Mucosa of gallbladder (tissue), 1 donor: ENCODE data around the gene ZNF74. TPM values are rescaled to one million over a fixed set of nuclear protein-coding genes. Genes with fewer than 3 reads are reported as not detected.

Experiments
- DNase-seq: peaks from one replicate; pipeline ENCODE4 v3.0.0-alpha.2; 2020; ENCODE audit warnings: low spot score
- total RNA-seq: library from RNA; stranded (reverse); gene quantifications from one replicate; pipeline ENCODE4 v1.2.1, GENCODE V29; 2021
- donor health status: DM: no; HTN: no; CAD: no.

ZNF74 gene
- total RNA-seq, 1 donor from 2014 or later, result 14.1 TPM

DNA sequence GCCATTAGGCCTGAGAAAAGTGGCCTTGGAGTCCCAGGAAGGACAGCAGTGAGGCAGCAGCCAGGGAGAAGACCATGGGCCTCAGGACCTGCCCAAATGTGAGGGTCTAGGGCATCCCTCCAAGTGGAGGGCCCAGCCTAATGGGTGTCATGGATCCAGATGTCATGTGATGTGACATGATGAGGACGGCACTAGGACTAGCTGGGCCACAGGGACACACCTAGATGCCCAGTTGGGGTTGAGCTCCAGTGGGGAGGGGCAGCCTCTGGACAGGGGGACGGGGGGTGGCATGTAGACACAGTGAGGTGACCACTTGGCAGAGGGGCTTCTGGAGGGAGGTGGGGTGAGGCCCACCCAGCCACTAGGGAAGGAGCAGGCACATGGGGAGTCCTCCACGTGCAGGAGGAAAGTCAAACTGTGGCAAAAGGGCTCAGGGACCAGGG, 38.3 kb downstream of the ZNF74 start:
- no peak for DNase-seq

DNA sequence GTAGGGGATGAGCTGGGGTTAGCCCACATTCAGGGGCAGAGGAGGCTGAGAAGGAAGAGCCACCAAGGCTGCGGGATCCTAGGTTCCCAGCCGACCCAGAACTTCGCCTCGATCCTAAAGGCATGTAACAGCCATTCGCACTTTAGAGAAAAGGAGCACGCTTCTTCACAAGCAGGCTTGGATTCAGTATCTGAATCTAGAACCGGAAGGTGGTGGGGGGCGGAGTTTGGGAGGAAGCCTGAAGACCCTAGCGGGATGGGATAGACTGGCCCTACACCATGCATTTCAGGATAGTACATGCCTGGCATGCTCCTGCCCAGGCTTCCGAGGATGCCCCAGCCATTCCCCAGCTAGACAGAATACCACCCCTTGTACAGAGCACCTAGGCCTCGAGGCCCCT, 39.2 kb downstream of the ZNF74 start:
- DNase-seq, result no peak

DNA sequence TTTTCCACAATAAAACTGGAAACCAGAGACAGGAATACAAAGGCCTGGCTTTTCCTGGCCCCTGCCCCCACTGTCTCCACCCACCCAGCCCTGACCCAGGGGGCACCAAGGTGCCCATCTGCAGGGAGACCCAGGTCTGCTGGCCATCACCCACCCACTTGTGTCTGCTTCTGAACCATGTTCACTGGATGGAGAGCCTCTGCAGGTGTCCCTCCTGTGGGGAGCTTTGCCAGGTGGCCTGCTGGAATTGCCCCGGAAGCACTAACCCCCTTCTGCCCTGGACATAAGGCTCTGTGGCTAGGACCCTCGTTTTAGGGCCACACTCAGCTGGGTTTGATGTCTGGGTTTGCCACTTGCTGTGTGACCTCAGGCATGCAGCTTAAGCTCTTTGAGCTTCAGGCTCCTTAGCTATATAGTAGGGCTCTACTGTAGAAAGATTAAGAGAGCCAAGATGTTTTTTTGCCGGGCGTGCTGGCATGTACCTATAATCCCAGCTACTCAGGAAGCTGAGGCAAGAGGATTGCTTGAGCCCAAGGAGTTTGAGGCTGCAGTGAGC, 39.8 kb downstream of the ZNF74 start:
- no peak for DNase-seq

DNA sequence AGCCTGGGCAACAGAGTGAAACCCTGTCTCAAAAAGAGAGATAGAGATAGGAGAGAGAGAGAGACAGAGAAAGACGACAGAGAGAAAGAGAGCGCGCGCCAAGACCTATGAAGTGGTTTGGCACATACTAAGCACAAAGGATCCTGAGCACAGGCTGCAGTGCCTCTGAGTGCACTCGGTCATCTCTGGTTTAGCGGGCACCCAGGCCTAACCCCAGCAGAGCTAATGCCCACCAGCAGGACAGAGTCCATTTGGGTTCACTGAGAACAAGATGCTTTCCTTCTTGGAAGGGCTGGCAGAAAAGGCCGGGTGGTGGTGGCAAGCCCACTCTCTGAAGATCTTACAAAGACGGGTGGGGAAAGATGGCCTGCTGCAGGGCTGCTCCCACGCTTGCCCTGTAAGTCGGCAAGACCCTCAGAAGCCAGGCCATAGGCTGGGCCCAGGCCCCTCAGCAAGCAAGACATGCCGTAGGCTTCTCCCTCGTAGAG, 40.4 kb downstream of the ZNF74 start:
- DNase-seq, result no peak

DNA sequence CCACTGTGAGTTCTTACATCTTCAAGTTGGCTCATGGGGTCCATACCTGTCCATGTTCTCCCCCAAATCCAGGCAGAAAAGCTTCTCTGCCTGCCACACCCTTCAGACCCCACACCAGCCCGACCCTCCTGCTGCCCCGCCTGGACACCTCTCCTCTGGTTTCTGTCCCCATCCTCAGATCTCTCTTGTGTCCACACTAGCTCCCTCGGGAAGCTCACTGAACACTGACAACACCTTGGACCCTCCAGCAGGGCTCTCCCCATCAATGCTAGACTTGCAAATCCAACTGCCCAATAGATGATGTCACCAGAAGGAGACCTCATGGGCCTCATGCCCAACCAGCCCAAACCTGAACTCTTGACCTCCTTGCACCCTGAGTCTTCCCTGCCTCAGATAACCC, 40.8 kb downstream of the ZNF74 start:
- no peak for DNase-seq

DNA sequence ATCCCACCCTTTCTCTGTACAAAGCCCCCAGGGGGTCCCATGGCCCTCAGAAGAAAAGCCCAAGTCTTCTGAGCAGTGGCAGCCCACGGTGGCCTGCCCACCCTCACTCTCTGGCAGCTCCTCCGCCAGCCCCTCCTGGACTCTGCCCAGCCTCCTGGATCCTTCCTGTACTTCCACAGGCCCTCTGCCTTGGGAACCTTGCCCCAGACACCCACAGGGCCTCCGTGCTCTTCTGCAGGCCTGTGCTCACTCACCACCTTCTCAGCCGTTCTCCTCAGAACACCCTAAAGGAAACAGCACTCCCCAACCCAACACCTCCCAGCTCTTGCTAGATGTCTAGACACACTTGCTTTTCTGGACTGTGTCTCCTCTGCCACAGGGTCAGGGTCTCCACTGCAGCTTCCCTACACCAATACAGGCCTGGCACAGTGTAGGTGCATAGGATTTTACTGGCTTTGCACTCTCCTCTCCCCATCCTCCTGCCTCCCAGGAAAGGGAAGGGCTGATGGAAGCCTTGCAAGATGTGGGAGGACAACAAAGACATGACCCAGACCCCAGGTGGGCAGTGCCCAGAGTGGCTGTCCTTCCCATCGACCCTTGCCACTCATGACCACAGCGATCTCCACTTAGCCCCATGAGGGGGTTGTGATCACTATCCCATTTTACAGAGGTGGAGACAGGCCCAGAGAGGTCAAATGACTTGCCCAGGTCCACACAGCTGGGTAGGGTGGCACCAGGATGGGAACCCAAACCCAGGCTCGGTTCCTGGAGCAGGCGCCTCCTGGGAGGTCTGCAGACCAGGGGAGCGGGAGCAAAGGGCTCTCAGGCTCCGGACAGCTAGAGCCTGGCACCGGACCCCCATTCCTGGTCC, 41.7 kb downstream of the ZNF74 start:
- no peak for DNase-seq

DNA sequence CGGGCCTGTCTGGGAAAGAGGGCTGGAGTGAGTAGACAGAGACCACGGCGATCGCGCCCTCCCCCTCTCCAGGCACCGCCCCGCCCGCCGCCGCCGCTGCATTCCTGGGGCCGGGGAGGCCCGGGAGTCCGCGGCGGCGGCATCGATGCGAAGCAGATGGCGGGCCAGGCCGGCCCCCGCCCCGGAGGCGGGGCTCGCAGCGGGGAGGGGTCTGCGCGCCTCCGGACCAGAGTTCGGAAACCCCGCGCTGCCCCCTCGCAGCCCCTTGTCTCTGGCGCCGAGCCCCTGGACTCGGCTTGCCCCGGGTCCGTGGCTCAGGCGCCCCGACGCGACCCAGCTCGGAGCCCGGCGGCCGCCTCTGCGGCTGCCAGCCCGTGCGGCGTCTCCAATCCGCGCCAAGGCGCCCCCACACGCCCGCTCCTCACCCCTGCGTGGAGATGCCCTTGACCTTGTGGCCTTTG, 42.4 kb downstream of the ZNF74 start:
- DNase-seq, result no peak

DNA sequence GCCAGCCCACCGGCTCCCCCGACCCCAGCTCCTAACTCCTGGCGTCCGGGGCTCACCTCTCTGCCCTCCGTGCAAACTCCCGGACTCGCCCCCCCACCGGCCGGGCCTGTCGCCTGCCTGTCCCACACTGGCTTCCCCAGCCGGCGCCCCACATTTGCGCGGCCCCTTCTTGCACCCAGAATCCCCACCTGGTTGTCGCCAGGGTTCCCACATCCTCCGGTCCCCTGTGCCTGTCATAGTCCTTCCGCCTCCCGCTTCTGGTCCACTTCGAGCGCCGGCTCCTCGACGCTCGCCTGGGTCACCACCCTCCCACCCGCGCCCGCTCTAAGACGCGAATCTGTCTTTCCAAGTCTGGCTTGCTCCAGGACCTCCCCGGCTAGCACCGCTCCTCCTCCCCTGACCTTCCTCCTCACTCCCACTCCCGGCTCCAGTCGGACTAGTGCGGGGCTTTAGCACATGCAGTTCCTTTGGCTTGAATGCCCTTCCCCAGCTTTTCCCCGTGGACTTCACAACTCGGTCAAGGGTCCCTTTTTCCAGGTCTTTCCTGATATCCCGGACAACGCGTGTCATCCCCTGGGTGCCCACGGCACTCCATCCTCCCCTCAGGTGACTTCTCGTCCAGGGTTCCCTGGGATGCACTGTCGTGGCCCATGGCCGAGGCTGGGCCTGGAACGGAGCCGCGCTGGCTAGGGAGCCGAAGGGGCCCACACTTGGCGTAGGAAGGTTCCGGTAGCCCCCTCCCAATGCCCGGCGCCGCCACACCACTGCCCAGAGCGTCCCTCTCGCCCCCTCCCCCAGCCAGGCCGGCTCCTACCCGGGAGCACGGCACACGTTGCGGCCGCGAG, 43.0 kb downstream of the ZNF74 start:
- no peak for DNase-seq

DNA sequence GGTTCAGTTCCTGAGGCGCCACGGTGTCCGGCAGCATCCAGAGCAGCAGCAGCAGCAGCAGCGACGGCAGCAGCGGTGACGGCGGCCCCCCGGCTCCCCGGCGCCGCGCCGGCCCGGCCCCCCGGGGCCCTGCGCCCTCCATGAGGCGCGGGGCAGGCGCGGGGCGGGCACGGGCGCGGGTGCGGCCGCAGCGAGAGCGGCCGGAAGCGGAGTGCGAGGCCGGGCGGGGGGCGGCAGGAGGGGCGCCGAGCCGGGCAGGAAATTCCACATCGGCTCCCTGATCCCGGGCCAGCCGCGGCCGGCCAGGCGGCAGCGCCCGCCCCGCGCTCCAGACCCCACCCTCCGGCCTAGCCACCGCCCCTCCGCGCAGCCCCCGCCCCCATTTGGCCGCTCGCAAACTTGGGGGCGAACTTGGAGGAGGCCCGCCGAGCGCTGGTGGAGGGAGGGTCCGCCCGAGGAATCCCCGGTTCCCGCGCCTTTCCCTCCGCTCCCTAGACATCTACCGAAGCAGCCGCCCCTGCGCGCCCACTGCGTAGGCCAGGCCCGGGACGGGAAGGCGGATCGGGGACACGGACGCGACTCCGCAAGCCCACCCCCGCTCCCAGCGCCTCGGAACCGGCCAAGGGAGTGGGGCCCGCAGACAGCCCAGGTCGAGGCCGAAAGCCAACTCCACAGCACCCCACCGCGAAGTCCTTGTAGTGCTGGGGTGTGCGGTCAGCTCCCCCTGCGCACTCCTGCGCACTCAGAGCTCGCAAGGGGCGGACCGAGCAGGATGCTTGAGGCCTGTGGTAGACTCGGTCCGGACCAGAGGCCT, 43.9 kb downstream of the ZNF74 start, which contains the start of gene SCARF2:
SCARF2 (minus strand) TSS at position 213 of the 814 bp plus-strand sequence; CDS start at position 142, 71 bp downstream.
- peak; percentile 46 for DNase-seq

DNA sequence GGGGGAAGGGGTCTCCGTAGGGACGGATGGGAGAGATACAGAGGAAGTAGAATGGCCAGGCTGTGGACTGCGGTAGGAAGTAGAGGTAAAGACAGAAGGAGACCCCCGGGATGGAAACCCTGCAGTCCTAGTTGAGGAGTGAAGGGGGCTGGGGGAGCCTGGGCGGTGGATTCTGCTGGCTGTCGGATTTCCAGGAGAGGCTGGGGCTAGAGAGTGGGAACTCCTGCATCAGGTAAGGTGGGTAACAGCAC, 44.4 kb downstream of the ZNF74 start:
- no peak for DNase-seq

DNA sequence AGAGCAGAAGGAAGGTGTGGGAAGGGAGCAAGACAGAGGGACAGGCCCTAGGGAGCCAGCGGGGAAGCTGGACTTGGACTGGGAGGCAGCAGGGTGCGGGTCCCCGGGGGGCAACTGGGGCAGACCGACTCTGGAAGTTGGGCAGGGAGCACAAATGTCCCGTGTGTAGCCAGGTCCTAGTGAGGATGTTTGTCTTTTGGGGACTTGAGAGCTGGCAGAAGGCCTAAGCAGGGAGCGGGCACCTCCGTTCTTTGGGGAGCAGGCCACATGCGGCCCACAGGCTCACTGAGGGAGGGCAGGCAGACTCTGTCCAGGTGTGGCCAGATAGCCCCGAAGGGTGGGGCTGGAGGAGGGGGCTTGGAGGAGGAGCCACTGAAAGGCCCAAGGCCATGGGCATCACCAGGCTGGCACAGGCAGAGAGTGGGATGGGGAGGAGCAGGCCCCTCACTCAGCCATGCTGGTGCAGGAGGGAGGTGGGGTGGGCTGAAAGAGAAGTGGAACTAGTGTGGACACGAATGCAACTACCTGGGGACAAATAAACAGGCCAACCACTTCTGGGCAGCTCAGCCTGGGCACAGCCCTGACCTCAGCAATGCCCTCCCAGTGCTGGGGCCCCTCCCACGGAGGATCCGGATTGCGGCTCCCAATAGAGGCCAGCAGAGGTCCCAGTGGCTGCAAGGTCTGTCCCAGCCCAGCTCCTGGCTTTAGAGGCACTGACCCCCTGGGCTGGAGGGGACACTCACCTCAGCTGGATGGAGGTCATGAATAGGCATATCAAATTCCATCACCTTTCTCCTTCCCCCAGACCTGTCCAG, 44.9 kb downstream of the ZNF74 start:
- DNase-seq, result no peak

DNA sequence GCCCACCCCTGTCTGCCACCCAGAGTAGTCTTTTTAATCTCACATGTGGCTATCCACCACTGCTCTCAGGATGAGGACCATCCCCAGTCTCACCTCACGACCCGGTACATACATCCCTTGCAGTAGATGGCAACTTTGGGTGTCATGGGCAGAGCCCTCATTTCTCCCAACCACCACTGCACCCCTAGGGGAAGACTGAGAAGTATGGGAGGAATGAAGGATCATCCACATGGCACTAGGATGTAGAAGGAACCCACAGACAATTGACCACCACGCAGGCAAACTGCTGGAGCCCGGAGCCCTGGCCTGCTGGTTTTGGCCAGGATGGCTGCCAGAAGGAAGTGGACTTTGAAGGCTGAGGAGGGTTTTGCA, 45.6 kb downstream of the ZNF74 start:
- no peak for DNase-seq

DNA sequence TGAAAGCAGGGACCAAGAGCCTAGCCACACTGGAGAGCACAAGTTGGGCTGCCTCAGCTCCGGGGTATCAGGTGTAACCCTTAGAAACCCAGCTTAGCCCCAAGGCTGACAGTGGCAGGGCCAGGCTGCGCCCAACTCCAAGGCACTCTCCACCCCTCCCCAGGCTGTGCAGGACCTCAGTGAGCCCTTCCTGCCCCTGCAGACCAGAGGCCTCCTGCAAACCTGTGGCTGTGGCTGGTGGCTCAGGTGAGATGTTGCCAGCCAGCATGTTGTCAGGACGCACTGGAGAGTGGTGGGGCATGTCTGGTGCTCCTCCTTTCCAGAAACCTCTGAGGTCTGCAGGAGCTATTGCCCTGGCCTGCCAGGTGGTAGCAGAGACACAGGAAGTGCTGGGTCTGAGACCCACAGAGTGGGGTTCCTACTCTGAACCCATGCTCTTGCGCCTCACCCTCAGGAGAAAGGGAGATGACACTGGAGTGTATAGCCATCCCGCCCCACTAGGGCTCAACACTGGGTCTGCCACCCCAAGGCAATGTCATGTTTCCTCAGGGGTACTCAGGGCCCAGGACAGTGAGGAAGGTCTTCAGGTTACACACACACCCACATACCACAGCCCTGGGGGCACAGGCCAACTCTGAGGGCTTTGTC, 46.1 kb downstream of the ZNF74 start:
- no peak for DNase-seq

DNA sequence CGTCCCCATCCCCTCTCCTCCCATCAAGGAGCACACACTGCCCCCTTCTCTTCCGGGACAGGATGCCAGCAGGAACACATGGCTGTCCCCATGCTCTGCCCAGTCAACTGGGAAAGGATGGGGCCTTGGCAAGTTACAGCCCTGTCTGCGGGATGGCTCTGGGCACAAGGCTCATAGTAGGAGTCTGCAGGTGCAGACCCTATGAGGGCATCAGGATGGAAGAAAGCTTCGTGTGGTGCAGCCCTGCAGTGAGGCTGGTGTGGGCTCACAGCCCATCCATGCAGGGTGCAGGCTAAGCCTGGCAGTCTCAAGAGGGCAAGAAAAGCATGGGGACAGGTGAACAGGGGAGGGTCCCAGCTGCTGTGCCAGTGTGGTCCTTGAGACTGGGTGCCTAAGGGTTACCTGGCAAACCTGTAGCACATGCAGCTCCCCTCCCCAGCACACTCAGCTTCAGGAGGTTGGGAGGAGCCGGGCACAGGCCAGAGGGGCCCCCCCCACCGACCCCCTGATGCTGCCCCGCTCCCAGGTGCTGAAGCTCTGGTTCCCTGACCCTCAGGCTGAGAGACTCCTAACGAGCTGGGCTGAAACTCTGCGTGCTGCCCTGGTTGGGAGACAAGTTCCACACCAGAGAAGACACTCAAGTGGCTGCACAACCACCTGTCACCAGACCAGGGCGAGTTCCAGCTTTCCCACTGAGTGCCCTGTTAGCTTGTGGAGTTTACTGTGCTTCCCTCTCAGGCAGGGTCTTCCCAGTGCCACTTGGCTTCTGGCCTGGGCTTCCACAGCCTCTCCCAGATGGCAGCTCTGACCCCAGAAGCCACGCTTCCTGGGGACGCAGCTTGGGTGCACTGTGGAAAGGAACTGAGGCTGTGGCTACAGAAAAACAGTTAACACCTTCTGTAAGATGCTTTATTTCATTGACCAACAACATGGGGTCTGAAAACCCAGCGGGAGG, 47.0 kb downstream of the ZNF74 start:
- DNase-seq, result no peak

DNA sequence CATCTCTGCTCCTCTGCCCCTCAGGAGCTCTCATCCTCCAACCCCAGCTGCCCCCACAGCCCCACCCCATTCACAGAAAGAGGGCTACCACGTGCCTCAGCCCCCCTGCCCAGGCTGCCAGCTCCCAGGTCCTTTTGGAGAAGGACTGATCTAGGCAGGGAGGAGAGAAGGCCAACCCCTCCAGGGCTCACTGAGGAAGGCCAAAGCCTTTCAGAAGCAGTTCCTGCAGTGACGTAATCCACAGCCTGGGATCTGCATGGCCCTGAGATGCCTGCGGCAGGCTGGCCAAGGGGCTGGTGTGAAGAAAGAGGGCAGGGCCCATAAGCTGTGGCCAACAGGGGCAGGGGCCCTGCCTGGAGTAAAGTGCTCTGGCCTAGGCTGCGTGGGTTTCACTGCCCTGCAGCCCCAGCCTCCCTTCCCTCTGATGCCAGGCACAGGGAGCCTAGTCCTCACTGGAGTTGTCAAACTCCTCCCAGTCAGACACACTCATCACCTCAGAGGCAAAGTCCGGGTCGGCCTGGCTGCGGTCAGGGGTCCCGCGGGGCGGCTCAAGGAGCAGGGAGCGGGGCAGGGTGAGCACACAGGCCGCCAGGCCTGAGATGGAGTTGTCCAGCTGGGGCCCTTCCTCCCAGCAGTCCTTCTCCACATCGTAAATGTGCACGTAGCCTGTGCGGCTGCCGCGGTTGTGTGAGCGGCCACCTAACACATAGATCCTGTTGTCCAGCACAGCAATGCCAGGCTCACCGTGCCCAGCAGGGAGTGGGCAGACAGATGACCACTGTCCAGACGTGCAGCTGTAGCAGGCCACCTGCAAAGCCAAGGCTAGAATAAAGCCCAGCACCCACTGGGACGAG, 47.9 kb downstream of the ZNF74 start:
- DNase-seq, result no peak

DNA sequence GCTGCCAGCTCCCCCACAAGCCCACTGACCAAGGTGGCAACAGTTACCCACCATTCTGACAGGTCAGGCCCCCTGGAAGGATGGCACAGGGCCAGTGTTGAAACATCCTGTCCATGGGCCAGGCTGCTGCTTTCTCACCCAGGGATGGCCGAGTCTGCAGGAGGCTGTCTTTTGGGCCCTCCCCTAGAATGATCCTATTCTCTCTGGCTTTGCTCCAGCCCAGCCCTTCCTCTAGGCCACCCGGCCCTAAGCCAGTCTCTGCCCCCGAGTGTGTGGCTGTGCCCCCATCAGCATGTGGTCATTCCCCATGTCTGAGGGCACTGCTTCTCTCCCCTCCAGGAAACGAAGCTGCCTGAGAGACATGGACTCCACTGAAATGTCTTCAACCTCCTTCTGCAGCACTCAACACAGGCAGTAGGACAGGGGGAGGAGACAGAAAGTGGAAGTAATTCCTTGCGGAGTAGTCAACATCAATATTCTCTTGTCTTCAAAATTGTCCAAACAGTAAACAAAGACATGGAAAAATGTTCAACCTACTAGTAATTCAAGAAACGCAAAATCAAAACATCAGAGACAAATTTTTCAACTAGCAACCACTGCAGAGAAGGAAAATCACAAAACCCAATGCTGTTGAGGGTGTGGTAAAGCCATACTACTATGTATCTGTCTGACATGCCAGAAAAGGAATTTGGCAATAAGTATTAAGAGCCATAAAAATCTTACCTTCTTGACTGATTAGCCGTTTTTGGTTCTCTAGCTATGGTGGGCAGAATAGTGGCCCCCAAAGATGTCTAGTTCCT, 48.7 kb downstream of the ZNF74 start:
- DNase-seq, result no peak

DNA sequence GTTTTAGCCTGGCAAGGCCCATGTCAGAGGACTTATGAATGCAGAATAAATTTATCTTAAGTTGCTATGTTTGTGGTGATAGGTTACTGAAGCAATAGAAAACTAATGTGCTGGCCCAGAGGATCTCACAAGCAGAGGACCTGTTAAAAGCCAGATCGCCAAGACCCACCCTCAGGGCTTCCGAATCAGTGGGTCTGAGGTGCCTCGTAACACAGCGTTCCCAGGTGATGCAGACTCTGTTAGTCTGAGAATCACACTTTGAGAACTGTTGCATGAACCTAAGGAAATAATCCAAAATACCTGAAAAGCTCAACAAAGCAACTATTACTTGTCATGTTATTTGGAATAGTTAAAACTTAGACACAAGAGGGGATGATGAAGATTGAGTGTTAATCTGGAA, 50.4 kb downstream of the ZNF74 start:
- no peak for DNase-seq
